Measurements from ENCODE around the gene HSDL2. TPM values are rescaled to one million over a fixed set of nuclear protein-coding genes. Genes with fewer than 3 reads are reported as not detected.

The HSDL2 gene
- total RNA-seq, 4 donors from 2014 or later: 37.8 to 54.8 (median 43.8) TPM

- DNase-seq: peak in 1 of 2 donors; percentile 10
- no peak for TF ChIP-seq CTCF (IDR thresholded peaks at IDR 0.05)
- no peak for TF ChIP-seq POLR2A (IDR thresholded peaks at IDR 0.05)
- H3K36me3 ChIP-seq: no peaks in the 10 kb centered on the region
- intact Hi-C loops (cut with DNase I): no loop called here
- H3K9me3 ChIP-seq: no peaks in the 10 kb centered on the region
- H3K4me1 ChIP-seq: peaks cover 0 to 3% of the 10 kb centered on the region in 2 donors
- H3K27me3 ChIP-seq: no peaks in the 10 kb centered on the region
- H3K4me3 ChIP-seq (replicated peaks in 1 of 3): no peak overlapping the region
- no peak overlapping the region for H3K27ac ChIP-seq
- WGBS, 2 donors: 93 to 97% methylated on average over 8 of the region's 8 CpGs
These were observed 121.4 kb downstream of the HSDL2 start for GRCh38 chr9:112501287-112501686.

GRCh38 chr9:112502175-112502946 is 122.5 kb downstream of the HSDL2 start:
- H3K36me3 ChIP-seq: no peaks in the 10 kb centered on the region
- no peak overlapping the region for H3K4me3 ChIP-seq (replicated peaks in 1 of 3)
- no peaks in the 10 kb centered on the region for H3K9me3 ChIP-seq
- TF ChIP-seq POLR2A (IDR thresholded peaks at IDR 0.05): no peak
- no peak for TF ChIP-seq CTCF (IDR thresholded peaks at IDR 0.05)
- no peaks in the 10 kb centered on the region for H3K4me1 ChIP-seq
- no peak overlapping the region for H3K27ac ChIP-seq
- intact Hi-C loops (cut with DNase I): no loop called here
- DNase-seq: no peak
- WGBS, 2 donors: 91 to 92% methylated on average over 3 of the region's 3 CpGs
- no peaks in the 10 kb centered on the region for H3K27me3 ChIP-seq

GRCh38 chr9:112503170-112503569 is 123.3 kb downstream of the HSDL2 start:
- 33 to 38% methylated on average over 5 of the region's 5 CpGs for WGBS, 2 donors
- intact Hi-C loops (cut with DNase I): no loop called here
- Histone ChIP-seq H3K27me3 (no peaks in the 10 kb centered on the region), H3K4me3 (replicated peaks in 1 of 3) (no peak overlapping the region), H3K4me1 (no peaks in the 10 kb centered on the region), H3K9me3 (no peaks in the 10 kb centered on the region), H3K36me3 (no peaks in the 10 kb centered on the region), H3K27ac (no peak overlapping the region)
- TF ChIP-seq POLR2A (IDR thresholded peaks at IDR 0.05) (no peak), CTCF (IDR thresholded peaks at IDR 0.05) (no peak)
- peak; percentile 64 to 67 for DNase-seq

- WGBS, 2 donors: 90 to 94% methylated on average over 4 of the region's 4 CpGs
- H3K4me3 ChIP-seq (replicated peaks in 1 of 3): no peak overlapping the region
- no peaks in the 10 kb centered on the region for H3K27me3 ChIP-seq
- no peaks in the 10 kb centered on the region for H3K4me1 ChIP-seq
- intact Hi-C loops (cut with DNase I): no loop called here
- no peaks in the 10 kb centered on the region for H3K36me3 ChIP-seq
- no peak for DNase-seq
- no peaks in the 10 kb centered on the region for H3K9me3 ChIP-seq
- H3K27ac ChIP-seq: no peak overlapping the region
- no peak for TF ChIP-seq CTCF (IDR thresholded peaks at IDR 0.05)
- no peak for TF ChIP-seq POLR2A (IDR thresholded peaks at IDR 0.05)
These were observed 125.2 kb downstream of the HSDL2 start for GRCh38 chr9:112505086-112505485.

DNA sequence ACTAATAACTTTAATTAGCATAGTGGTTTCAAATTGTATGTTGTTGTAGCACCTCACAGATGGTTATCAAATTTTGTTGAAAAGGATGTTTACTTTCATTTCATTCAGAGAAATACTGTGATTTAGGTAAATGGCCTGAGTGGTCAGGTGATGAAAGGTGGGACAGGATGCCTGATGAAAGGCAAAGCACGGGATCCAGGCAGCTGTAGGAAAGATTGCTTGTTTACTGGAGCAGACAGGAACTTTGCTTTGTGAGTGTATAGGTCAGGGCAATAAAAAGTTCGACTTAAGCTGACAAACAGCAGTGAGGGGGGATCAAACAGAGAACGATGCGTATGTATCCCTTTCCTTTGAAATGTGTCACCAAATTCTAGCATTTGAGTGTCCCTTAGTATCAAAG is 125.7 kb downstream of the HSDL2 start:
- H3K27me3 ChIP-seq: no peaks in the 10 kb centered on the region
- H3K27ac ChIP-seq: no peak overlapping the region
- 82 to 88% methylated on average over 4 of the region's 4 CpGs for WGBS, 2 donors
- no peaks in the 10 kb centered on the region for H3K9me3 ChIP-seq
- no peak for DNase-seq
- TF ChIP-seq POLR2A (IDR thresholded peaks at IDR 0.05): no peak
- no peak for TF ChIP-seq CTCF (IDR thresholded peaks at IDR 0.05)
- intact Hi-C loops (cut with DNase I): no loop called here
- no peaks in the 10 kb centered on the region for H3K36me3 ChIP-seq
- H3K4me3 ChIP-seq (replicated peaks in 1 of 3): no peak overlapping the region
- H3K4me1 ChIP-seq: no peaks in the 10 kb centered on the region
